A549 (cell line): ENCODE results near the gene ADAMTSL5. TPM values are rescaled to one million over a fixed set of nuclear protein-coding genes. Genes with fewer than 3 reads are reported as not detected.

Experiments used
- ATAC-seq, 2 experiments: fragments of 200-7000 bp in 1 of 2; fragments of >200 bp in 1 of 2; cut with Nextera tagmentation in 1 of 2; cut with Tn5 transposase in 1 of 2; 3 replicates each; pipeline versions ENCODE4 v1.8.0 to v1.9.1; 2018 to 2020; ENCODE audit warnings: mild to moderate bottlenecking in 1 of 2, moderate library complexity in 1 of 2
- CTCF ChIA-PET: fragments of 300-600 bp; sonication (Branson Sonifier 250); formaldehyde crosslinking; extraction: SDS; loops from one replicate; lab custom pipeline; 2021; ENCODE audit warnings: antibody characterized with exemption, inconsistent platforms; lab: Yijun Ruan, JAX
- POLR2A ChIA-PET: fragments of 350-600 bp; formaldehyde crosslinking; extraction: SDS; loops from one replicate; lab custom pipeline; 2021; ENCODE audit warnings: antibody characterized with exemption, inconsistent platforms; lab: Yijun Ruan, JAX
- DNase-seq, 2 experiments: peaks; one replicate each; pipeline versions ENCODE4 v3.0.0 to v3.0.0-alpha.2; 2011 to 2016; ENCODE audit warnings: low read depth in 1 of 2, low spot score in 1 of 2
- FAIRE-seq: peaks from 2 replicates; lab custom pipeline; 2011; peaks lifted over from hg19 to GRCh38; lab: Jason Lieb, UNC
- H3K27ac ChIP-seq, 2 experiments: fragments of >200 bp; sonication (Bioruptor Twin); formaldehyde crosslinking; 3 replicates each; pipeline ENCODE4 v1.5.1; 2016 to 2017
- H3K4me1 ChIP-seq: fragments of >200 bp; sonication (Bioruptor Twin); formaldehyde crosslinking; 3 replicates; pipeline ENCODE4 v1.6.1; 2016
- H3K4me2 ChIP-seq: fragments of >200 bp; sonication (Bioruptor Twin); formaldehyde crosslinking; 3 replicates; pipeline ENCODE4 v1.6.1; 2016
- H3K4me3 ChIP-seq: fragments of >200 bp; sonication (Bioruptor Twin); formaldehyde crosslinking; 3 replicates; pipeline ENCODE4 v1.5.1; 2016
- H3K9me3 ChIP-seq: fragments of >200 bp; sonication (Bioruptor Twin); formaldehyde crosslinking; 3 replicates; pipeline ENCODE4 v1.6.1; 2016
- BHLHE40 ChIP-seq: IDR thresholded peaks from 2 replicates; pipeline ENCODE4 v1.6.1; 2012; ENCODE audit warnings: low read depth, low read length, inconsistent platforms
- CHD2 ChIP-seq: fragments of 150-350 bp; IDR thresholded peaks from 2 replicates; pipeline ENCODE4 v1.6.1; 2014; ENCODE audit warnings: low read length; ENCODE audit not compliant: partially characterized antibody
- CHD4 ChIP-seq: fragments of 200-600 bp; sonication (generic); IDR thresholded peaks from 2 replicates; pipeline ENCODE4 v1.6.1; 2016; ENCODE audit warnings: antibody characterized with exemption, mild to moderate bottlenecking, borderline replicate concordance
- EHF ChIP-seq: fragments of 250-450 bp; sonication (Bioruptor Pico); IDR thresholded peaks from 2 replicates; pipeline ENCODE4 v1.5.0; 2020; ENCODE audit warnings: mild to moderate bottlenecking
- EP300 ChIP-seq, 2 experiments: fragments of >200 bp; sonication (Bioruptor Twin); formaldehyde crosslinking; IDR thresholded peaks; 2 replicates in 1 of 2; 3 replicates in 1 of 2; pipeline ENCODE4 v1.6.1; 2016 to 2017
- ESRRA ChIP-seq: fragments of 150-350 bp; IDR thresholded peaks from 2 replicates; pipeline ENCODE4 v1.6.1; 2014; ENCODE audit warnings: mild to moderate bottlenecking, low read length, borderline replicate concordance
- FOSB ChIP-seq: fragments of 250-450 bp; sonication (Bioruptor Pico); IDR thresholded peaks from 2 replicates; pipeline ENCODE4 v1.5.0; 2020; ENCODE audit warnings: mild to moderate bottlenecking, moderate library complexity
- FOSL2 ChIP-seq, 2 experiments: fragments of 450-650 bp in 1 of 2; fragments of >200 bp in 1 of 2; sonication (Bioruptor Twin) in 1 of 2; formaldehyde crosslinking; IDR thresholded peaks; 2 replicates each; pipeline versions ENCODE4 v1.5.0 to v1.6.1; 2016 to 2020; ENCODE audit warnings: mild to moderate bottlenecking in 1 of 2, moderate library complexity in 1 of 2
- HDAC2 ChIP-seq: fragments of 200-600 bp; sonication (generic); IDR thresholded peaks from 2 replicates; pipeline ENCODE4 v1.6.1; 2016
- HEYL ChIP-seq: fragments of 250-450 bp; sonication (Bioruptor Pico); IDR thresholded peaks from 2 replicates; pipeline ENCODE4 v1.8.0; 2021; ENCODE audit warnings: mild to moderate bottlenecking, moderate library complexity
- HOXA7 ChIP-seq: fragments of 250-450 bp; sonication (Bioruptor Pico); IDR thresholded peaks from 2 replicates; pipeline ENCODE4 v1.5.0; 2020; ENCODE audit warnings: mild to moderate bottlenecking, moderate library complexity
- JUNB ChIP-seq: fragments of >200 bp; sonication (Bioruptor Twin); formaldehyde crosslinking; IDR thresholded peaks from 2 replicates; pipeline ENCODE4 v1.6.1; 2016
- KDM5A ChIP-seq: fragments of 200-600 bp; sonication (generic); IDR thresholded peaks from 2 replicates; pipeline ENCODE4 v1.6.1; 2016; ENCODE audit warnings: antibody characterized with exemption, mild to moderate bottlenecking
- MAZ ChIP-seq: fragments of 150-350 bp; IDR thresholded peaks from 2 replicates; pipeline ENCODE4 v1.6.1; 2014; ENCODE audit warnings: antibody characterized with exemption, low read depth, low read length, borderline replicate concordance
- MYC ChIP-seq: IDR thresholded peaks from 2 replicates; pipeline ENCODE4 v1.6.1; 2012; ENCODE audit warnings: mild to moderate bottlenecking, inconsistent platforms, low read length, improper control_type of control experiment, borderline replicate concordance
- NFE2L2 ChIP-seq: fragments of 150-350 bp; conservative IDR thresholded peaks from 2 replicates; pipeline ENCODE4 v1.6.1; 2014; ENCODE audit warnings: low read length
- NPAS2 ChIP-seq: fragments of 250-450 bp; sonication (Bioruptor Pico); IDR thresholded peaks from 2 replicates; pipeline ENCODE4 v1.8.0; 2022; ENCODE audit warnings: mild to moderate bottlenecking, moderate library complexity, borderline replicate concordance
- NR3C1 ChIP-seq: fragments of >200 bp; sonication (Bioruptor Twin); formaldehyde crosslinking; IDR thresholded peaks from 3 replicates; pipeline ENCODE4 v1.6.1; 2017
- PHF8 ChIP-seq: fragments of 200-600 bp; sonication (generic); IDR thresholded peaks from 2 replicates; pipeline ENCODE4 v1.6.1; 2016; ENCODE audit warnings: low read depth, mild to moderate bottlenecking, antibody characterized with exemption, moderate library complexity, borderline replicate concordance
- POLR2A ChIP-seq: IDR thresholded peaks from 2 replicates; pipeline ENCODE4 v1.6.1; 2012; ENCODE audit warnings: mild to moderate bottlenecking, low read length
- POLR2AphosphoS2 ChIP-seq: conservative IDR thresholded peaks from 2 replicates; pipeline ENCODE4 v1.6.1; 2012; ENCODE audit warnings: low read length, improper control_type of control experiment, inconsistent platforms
- RARB ChIP-seq: fragments of 250-450 bp; sonication (Bioruptor Pico); IDR thresholded peaks from 2 replicates; pipeline ENCODE4 v1.8.0; 2021; ENCODE audit warnings: mild to moderate bottlenecking, moderate library complexity
- RFX5 ChIP-seq: fragments of 450-650 bp; IDR thresholded peaks from 2 replicates; pipeline ENCODE4 v1.7.1; 2014; ENCODE audit warnings: antibody characterized with exemption, mild to moderate bottlenecking, moderate library complexity
- TFCP2L1 ChIP-seq: fragments of 250-450 bp; sonication (Bioruptor Pico); IDR thresholded peaks from 2 replicates; pipeline ENCODE4 v1.5.0; 2021; ENCODE audit warnings: mild to moderate bottlenecking
- ZSCAN20 ChIP-seq: fragments of 250-450 bp; sonication (Bioruptor Pico); IDR thresholded peaks from 2 replicates; pipeline ENCODE4 v1.8.0; 2022; ENCODE audit warnings: mild to moderate bottlenecking, moderate library complexity
- WGBS: methylation state at CpG from one replicate; pipeline ENCODE4 v1.1.6; 2017; ENCODE audit errors: missing lambda C conversion rate; 5-methylcytosine and 5-hydroxymethylcytosine counted together
- polyA plus RNA-seq, 4 experiments: library from polyadenylated mRNA; depleted of rRNA in 3 of 4; stranded (reverse); fragments of >200 nt; fragmentation: RNase III in 1 of 4; extraction: RNeasy Plus Mini Kit Qiagen cat#74134 plus additional on column Dnase treatment in 1 of 4; gene quantifications; 2 replicates in 3 of 4; 3 replicates in 1 of 4; pipeline ENCODE4 v1.2.3, GENCODE V29; 2011 to 2017
- TF ChIP-seq, protein P1 (sequence below): IDR thresholded peaks from 2 replicates; pipeline ENCODE4 v1.6.1; 2012; ENCODE audit warnings: low read depth, borderline replicate concordance
- TF ChIP-seq, protein P2 (sequence below): fragments of >200 bp; sonication (Bioruptor Twin); formaldehyde crosslinking; IDR thresholded peaks from 2 replicates; pipeline ENCODE4 v1.6.1; 2016
- TF ChIP-seq, protein P3 (sequence below): fragments of 150-350 bp; IDR thresholded peaks from 2 replicates; pipeline ENCODE4 v1.6.1; 2014; ENCODE audit warnings: low read depth, mild to moderate bottlenecking, low read length
- TF ChIP-seq, protein P4 (sequence below): fragments of >200 bp; sonication (Bioruptor Twin); formaldehyde crosslinking; IDR thresholded peaks from 3 replicates; pipeline ENCODE4 v1.6.1; 2016

ADAMTSL5 gene
- polyA plus RNA-seq, 2 of the 4 experiments (the other 2 are of a cell fraction): 1.4 to 3.0 TPM

DNA sequence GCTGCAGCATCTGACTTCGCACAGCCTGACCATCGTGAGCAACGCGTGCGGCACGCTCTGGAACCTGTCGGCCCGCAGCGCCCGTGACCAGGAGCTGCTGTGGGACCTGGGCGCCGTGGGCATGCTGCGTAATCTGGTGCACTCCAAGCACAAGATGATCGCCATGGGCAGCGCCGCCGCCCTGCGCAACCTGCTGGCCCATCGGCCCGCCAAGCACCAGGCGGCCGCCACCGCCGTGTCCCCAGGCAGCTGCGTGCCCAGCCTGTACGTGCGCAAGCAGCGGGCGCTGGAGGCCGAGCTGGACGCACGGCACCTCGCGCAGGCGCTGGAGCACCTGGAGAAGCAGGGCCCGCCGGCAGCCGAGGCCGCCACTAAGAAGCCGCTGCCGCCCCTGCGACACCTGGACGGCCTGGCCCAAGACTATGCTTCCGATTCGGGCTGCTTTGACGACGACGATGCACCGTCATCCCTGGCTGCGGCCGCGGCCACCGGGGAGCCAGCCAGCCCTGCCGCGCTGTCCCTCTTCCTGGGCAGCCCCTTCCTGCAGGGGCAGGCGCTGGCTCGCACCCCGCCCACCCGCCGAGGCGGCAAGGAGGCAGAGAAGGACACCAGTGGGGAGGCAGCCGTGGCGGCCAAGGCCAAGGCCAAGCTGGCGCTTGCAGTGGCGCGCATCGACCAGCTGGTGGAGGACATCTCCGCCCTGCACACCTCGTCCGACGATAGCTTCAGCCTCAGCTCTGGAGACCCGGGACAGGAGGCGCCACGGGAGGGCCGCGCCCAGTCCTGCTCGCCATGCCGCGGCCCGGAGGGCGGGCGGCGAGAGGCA lies 47.4 kb downstream of the ADAMTSL5 start:
- no peak for TF ChIP-seq BHLHE40
- TF ChIP-seq POLR2AphosphoS2: no peak
- TF ChIP-seq CHD4: no peak
- TF ChIP-seq TFCP2L1 (CRISPR knock-in tag): no peak
- TF ChIP-seq MYC: no peak
- TF ChIP-seq NPAS2 (CRISPR knock-in tag): no peak
- no peak for TF ChIP-seq EP300 (IDR thresholded peaks at IDR 0.05)
- TF ChIP-seq JUNB: no peak
- TF ChIP-seq RARB (CRISPR knock-in tag): no peak
- TF ChIP-seq, protein P1, sequence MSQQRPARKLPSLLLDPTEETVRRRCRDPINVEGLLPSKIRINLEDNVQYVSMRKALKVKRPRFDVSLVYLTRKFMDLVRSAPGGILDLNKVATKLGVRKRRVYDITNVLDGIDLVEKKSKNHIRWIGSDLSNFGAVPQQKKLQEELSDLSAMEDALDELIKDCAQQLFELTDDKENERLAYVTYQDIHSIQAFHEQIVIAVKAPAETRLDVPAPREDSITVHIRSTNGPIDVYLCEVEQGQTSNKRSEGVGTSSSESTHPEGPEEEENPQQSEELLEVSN: no peak
- TF ChIP-seq MAZ: no peak
- no peak for TF ChIP-seq HEYL (CRISPR knock-in tag)
- TF ChIP-seq EHF (CRISPR knock-in tag): no peak
- no peak for TF ChIP-seq HDAC2
- no peak for TF ChIP-seq CHD2
- no peak for TF ChIP-seq NR3C1
- no peak for TF ChIP-seq HOXA7 (CRISPR knock-in tag)
- no peak for TF ChIP-seq NFE2L2
- TF ChIP-seq ESRRA: no peak
- DNase-seq (no peak), ATAC-seq (no peak), FAIRE-seq (no peak)
- Histone ChIP-seq H3K4me1 (peaks cover 7% of the 10 kb centered on the region), H3K4me2 (no peak overlapping the region), H3K27ac (no peak overlapping the region), H3K4me3 (no peak overlapping the region), H3K9me3 (no peaks in the 10 kb centered on the region)
- ChIA-PET POLR2A (interaction anchor here (1.1 kb wide), 1 partner anchor 13 kb away, joined by 3 read pairs; no protein-coding TSS in a partner anchor), CTCF (interaction anchor here (0.9 to 2.1 kb wide), 6 partner anchors 8 to 49 kb away, joined by 3 to 7 read pairs (median 3); no protein-coding TSS in a partner anchor)
- 92% methylated on average over 12 of the region's 83 CpGs for WGBS

DNA sequence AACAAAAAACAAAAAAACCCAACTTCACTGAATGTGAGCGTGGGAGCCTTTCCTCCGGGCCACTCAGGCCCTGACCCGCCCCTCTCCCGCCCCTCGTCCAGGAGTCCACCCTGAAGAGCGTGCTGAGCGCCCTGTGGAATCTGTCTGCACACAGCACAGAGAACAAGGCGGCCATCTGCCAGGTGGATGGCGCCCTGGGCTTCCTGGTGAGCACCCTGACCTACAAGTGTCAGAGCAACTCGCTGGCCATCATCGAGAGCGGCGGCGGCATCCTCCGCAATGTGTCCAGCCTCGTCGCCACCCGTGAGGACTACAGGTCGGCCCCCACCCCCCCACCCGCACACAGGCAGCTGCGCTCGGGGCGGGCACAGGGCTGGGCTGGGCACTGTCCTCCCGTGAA lies 51.0 kb downstream of the ADAMTSL5 start:
- Histone ChIP-seq H3K4me2 (no peak overlapping the region), H3K9me3 (no peaks in the 10 kb centered on the region), H3K4me1 (no peaks in the 10 kb centered on the region), H3K4me3 (no peak overlapping the region), H3K27ac (no peak overlapping the region)
- POLR2A ChIA-PET: no interaction called here
- no peak for ATAC-seq
- TF ChIP-seq ZSCAN20: no peak
- 90% methylated on average over 9 of the region's 24 CpGs for WGBS
- FAIRE-seq: no peak
- DNase-seq: no peak
- CTCF ChIA-PET: interaction anchor here (0.9 kb wide), 1 partner anchor 17 kb away, joined by 3 read pairs; no protein-coding TSS in a partner anchor

DNA sequence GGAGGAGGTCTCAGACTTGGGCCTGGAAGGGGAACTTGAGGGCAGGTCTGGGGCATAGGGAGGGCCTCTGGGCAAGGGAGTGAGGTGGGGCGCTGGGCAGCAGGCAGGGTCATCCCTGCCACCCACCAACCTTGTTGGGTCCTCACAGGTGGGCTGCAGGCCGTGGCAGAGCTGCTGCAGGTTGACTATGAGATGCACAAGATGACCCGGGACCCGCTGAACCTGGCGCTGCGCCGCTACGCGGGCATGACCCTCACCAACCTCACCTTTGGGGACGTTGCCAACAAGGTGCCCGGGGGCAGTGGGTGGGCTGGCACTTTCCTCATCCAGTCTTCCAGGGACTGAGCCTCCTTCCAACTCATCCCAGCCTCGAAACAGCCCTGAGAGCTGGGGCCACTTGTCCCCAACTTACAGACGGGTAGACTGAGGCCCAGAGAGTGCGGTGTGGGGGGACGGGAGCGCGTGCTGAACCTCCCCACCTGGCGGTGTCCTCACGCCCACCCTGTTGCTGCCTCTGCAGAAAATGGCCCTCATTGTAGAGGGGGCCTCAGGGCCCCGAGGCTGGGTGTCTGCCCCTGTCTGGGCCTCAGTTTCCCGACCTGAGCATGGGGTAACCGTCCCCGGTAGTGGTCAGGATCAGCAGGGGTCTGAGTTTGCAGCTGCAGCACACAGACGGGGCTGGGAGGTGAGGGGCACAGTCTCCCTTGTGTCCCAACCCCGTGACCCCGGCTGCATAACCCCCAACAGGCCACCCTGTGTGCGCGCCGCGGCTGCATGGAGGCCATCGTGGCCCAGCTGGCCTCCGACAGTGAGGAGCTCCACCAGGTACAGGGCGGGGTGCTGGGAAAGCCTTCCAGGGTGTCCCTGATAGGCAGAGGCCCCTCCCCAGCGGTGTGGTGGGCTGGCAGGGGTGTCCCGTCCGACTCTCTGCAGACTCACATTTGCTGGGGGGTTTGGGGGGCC lies 52.5 kb downstream of the ADAMTSL5 start:
- FAIRE-seq (no peak), ATAC-seq (no peak), DNase-seq (no peak)
- CTCF ChIA-PET: interaction anchor here (1.0 kb wide), 1 partner anchor 16 kb away, joined by 4 read pairs; no protein-coding TSS in a partner anchor
- Histone ChIP-seq H3K4me2 (no peak overlapping the region), H3K4me3 (no peak overlapping the region), H3K4me1 (peaks cover 2% of the 10 kb centered on the region; the same call in 1 of the 3 replicates), H3K27ac (no peak overlapping the region), H3K9me3 (no peaks in the 10 kb centered on the region)
- POLR2A ChIA-PET: interaction anchor here (0.5 kb wide), 1 partner anchor 34 kb away, joined by 3 read pairs; no protein-coding TSS in a partner anchor
- 89% methylated on average over 7 of the region's 36 CpGs for whole genome bisulfite sequencing
- TF ChIP-seq NPAS2 (CRISPR knock-in tag) (no peak), FOSB (CRISPR knock-in tag) (no peak), POLR2AphosphoS2 (no peak), PHF8 (no peak), RARB (CRISPR knock-in tag) (no peak), KDM5A (no peak), HDAC2 (no peak), NFE2L2 (no peak), RFX5 (no peak), FOSL2 (IDR thresholded peaks at IDR 0.05) (no peak), FOSL2 (CRISPR knock-in tag; IDR thresholded peaks at IDR 0.05) (no peak), POLR2A (no peak), ESRRA (no peak)
- TF ChIP-seq, protein P2, sequence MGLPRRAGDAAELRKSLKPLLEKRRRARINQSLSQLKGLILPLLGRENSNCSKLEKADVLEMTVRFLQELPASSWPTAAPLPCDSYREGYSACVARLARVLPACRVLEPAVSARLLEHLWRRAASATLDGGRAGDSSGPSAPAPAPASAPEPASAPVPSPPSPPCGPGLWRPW: no peak
- TF ChIP-seq, protein P3, sequence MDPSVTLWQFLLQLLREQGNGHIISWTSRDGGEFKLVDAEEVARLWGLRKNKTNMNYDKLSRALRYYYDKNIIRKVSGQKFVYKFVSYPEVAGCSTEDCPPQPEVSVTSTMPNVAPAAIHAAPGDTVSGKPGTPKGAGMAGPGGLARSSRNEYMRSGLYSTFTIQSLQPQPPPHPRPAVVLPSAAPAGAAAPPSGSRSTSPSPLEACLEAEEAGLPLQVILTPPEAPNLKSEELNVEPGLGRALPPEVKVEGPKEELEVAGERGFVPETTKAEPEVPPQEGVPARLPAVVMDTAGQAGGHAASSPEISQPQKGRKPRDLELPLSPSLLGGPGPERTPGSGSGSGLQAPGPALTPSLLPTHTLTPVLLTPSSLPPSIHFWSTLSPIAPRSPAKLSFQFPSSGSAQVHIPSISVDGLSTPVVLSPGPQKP: no peak
- TF ChIP-seq, protein P4, sequence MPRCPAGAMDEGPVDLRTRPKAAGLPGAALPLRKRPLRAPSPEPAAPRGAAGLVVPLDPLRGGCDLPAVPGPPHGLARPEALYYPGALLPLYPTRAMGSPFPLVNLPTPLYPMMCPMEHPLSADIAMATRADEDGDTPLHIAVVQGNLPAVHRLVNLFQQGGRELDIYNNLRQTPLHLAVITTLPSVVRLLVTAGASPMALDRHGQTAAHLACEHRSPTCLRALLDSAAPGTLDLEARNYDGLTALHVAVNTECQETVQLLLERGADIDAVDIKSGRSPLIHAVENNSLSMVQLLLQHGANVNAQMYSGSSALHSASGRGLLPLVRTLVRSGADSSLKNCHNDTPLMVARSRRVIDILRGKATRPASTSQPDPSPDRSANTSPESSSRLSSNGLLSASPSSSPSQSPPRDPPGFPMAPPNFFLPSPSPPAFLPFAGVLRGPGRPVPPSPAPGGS: no peak
